Skin of body (tissue), 3 donors: Measurements from ENCODE around the gene RHOBTB1. TPM values are rescaled to one million over a fixed set of nuclear protein-coding genes. Genes with fewer than 3 reads are reported as not detected.
A peak's percentile ranks its signal among the peaks of the same experiment; 100 is the strongest.

ENCODE experiments used
- DNase-seq: peaks from one replicate; lab custom pipeline; 2025; lab: John Stamatoyannopoulos, UW
- small RNA-seq: library from RNA; depleted of rRNA; stranded (forward); fragments of <200 nt; gene quantifications from one replicate; pipeline ENCODE3, GENCODE V24; 2014; ENCODE audit warnings: low replicate concordance
- total RNA-seq: library from RNA; depleted of rRNA; stranded (reverse); fragments of >200 nt; gene quantifications from one replicate; pipeline ENCODE4 v1.2.3, GENCODE V29; 2014

RHOBTB1 gene
- total RNA-seq, 1 donor from 2014 or later = 22.8 TPM

DNA sequence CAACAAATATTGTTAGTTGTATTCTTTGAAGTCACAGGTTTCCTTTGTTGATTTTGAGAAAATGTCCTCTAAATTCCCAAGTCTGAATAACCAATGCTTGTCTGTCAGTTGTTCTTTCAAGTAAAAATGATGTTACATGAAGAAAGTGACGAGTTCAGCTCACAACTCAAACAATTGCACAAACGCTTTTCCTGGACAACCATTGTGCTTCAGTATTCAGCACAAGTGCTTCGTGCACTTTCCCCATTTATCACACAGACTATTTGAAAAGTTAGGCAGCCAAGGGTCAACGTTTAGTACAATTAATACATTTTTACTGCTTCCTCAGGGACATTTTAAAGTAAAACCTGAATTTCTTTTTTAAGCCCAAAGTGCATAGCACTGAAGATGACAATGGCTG, 121.2 kb downstream of the RHOBTB1 start:
- no peak for DNase-seq

DNA sequence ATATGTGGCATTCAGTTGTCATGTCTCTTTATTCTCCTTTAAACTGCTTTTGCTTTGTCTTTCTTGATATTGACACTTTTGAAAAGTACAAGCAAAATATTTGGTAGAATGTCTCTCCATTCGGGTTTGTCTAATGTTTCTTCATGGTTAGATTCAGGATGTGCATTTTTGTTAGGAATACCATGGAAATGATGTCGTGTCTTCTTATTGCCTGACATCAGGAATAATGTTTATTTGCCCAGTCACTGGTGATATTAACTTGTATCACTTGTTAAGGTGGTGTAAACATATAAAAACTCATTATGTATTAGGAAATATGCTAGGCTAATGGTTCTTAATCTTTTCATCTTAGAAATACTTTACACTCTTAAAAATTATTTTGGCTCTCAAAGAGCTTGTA, 122.3 kb downstream of the RHOBTB1 start:
- no peak for DNase-seq

- DNase-seq = no peak
Measured at GRCh38 chr10:60820093-60820754, 123.8 kb downstream of the RHOBTB1 start.

Small RNA genes lying within 50 kb of the gene (small RNA-seq; reads per million reads assigned to genes)
- 0.28 reads per million, percentile 26 among the genes with 10 or more reads in this experiment for gene RNU2-72P

Other genes with a start within 250 kb of the RHOBTB1 start
- gene CDK1, start 165.7 kb downstream of the RHOBTB1 start, total RNA-seq = 40.3 TPM